SH-SY5Y (cell line): Measurements from ENCODE around the gene SPR.

Experiments
- GATA2 ChIP-seq: IDR thresholded peaks from 2 replicates; pipeline ENCODE4 v1.6.1; 2011; ENCODE audit warnings: mild to moderate bottlenecking, low read depth, low read length
- GATA3 ChIP-seq: IDR thresholded peaks from 2 replicates; pipeline ENCODE4 v1.6.1; 2011; ENCODE audit warnings: low read depth, mild to moderate bottlenecking, low read length, moderate library complexity

- no peak for TF ChIP-seq GATA2
- TF ChIP-seq GATA3: no peak
Observed at GRCh38 chr2:72871880-72872279, 15.3 kb upstream of the SPR start.
